GM08714 (cell line): Measurements from ENCODE around the gene SLAIN1.

Source experiments
- H3K4me3 ChIP-seq: fragments of 200-500 bp; sonication (Bioruptor generic); 2 replicates; pipeline ENCODE4 v1.5.1; 2014; ENCODE audit warnings: mild to moderate bottlenecking, low read length, inconsistent platforms
- ZNF274 ChIP-seq: IDR thresholded peaks from 2 replicates; pipeline ENCODE4 v1.6.1; 2012; ENCODE audit warnings: mild to moderate bottlenecking, low read depth, low read length

Gene SLAIN1

GRCh38 chr13:77807431-77808135 lies 110.1 kb downstream of the SLAIN1 start:
- TF ChIP-seq ZNF274: no peak
- H3K4me3 ChIP-seq: no peak overlapping the region

- no peak overlapping the region for H3K4me3 ChIP-seq
- TF ChIP-seq ZNF274: no peak
Measured at GRCh38 chr13:77810430-77810829, 112.9 kb downstream of the SLAIN1 start.

- TF ChIP-seq ZNF274: no peak
- H3K4me3 ChIP-seq: no peak overlapping the region
Measured at GRCh38 chr13:77810878-77811277, 113.4 kb downstream of the SLAIN1 start.

- no peak overlapping the region for H3K4me3 ChIP-seq
Measured at GRCh38 chr13:77811381-77811780, 113.9 kb downstream of the SLAIN1 start.

GRCh38 chr13:77811981-77812380 lies 114.5 kb downstream of the SLAIN1 start:
- H3K4me3 ChIP-seq: no peak overlapping the region
- TF ChIP-seq ZNF274: no peak

More at GRCh38 chr13:77811381-77811780, 113.9 kb downstream of the SLAIN1 start:
- TF ChIP-seq ZNF274: no peak
